T-helper 2 cell treated with Interferon-gamma antibody and Interleukin-4, amounts not matched to agents 5 μg/mL and 100 μg/mL, for 36 hours (primary cell): ENCODE data around the gene CDC25C.

Experiments
- DNase-seq: peaks from one replicate; pipeline ENCODE4 v3.0.0; 2021; ENCODE audit warnings: low spot score
- H3K27ac Mint-ChIP-seq: one replicate; pipeline ENCODE4 v1.8.0; 2021; ENCODE audit warnings: mild to moderate bottlenecking, mixed read lengths
- H3K27me3 Mint-ChIP-seq: one replicate; pipeline ENCODE4 v1.8.0; 2021; ENCODE audit warnings: low read depth, mixed read lengths
- H3K36me3 Mint-ChIP-seq: one replicate; pipeline ENCODE4 v1.8.0; 2021; ENCODE audit warnings: low read depth, mixed read lengths
- H3K4me1 Mint-ChIP-seq: one replicate; pipeline ENCODE4 v1.8.0; 2021; ENCODE audit warnings: low read depth, mixed read lengths
- H3K4me3 Mint-ChIP-seq: one replicate; pipeline ENCODE4 v1.8.0; 2022; ENCODE audit warnings: mild to moderate bottlenecking, moderate library complexity, mixed read lengths
- H3K9me3 Mint-ChIP-seq: one replicate; pipeline ENCODE4 v1.8.0; 2021; ENCODE audit warnings: mixed read lengths

The CDC25C gene

GRCh38 chr5:138243794-138244193 is 87.8 kb downstream of the CDC25C start:
- no peak overlapping the region for H3K27ac Mint-ChIP-seq
- H3K4me1 Mint-ChIP-seq = peaks cover 11% of the 10 kb centered on the region
- H3K9me3 Mint-ChIP-seq = no peaks in the 10 kb centered on the region
- no peak overlapping the region for H3K4me3 Mint-ChIP-seq
- H3K27me3 Mint-ChIP-seq = peaks cover 46% of the 10 kb centered on the region
- DNase-seq = no peak
- H3K36me3 Mint-ChIP-seq = no peaks in the 10 kb centered on the region

GRCh38 chr5:138241688-138242571 is 89.7 kb downstream of the CDC25C start:
- no peak for DNase-seq
- Mint-ChIP-seq H3K9me3 (no peaks in the 10 kb centered on the region), H3K27me3 (peaks cover 46% of the 10 kb centered on the region), H3K4me3 (peak overlapping the region; percentile 48), H3K27ac (no peak overlapping the region), H3K36me3 (no peaks in the 10 kb centered on the region), H3K4me1 (peaks cover 11% of the 10 kb centered on the region)

DNA sequence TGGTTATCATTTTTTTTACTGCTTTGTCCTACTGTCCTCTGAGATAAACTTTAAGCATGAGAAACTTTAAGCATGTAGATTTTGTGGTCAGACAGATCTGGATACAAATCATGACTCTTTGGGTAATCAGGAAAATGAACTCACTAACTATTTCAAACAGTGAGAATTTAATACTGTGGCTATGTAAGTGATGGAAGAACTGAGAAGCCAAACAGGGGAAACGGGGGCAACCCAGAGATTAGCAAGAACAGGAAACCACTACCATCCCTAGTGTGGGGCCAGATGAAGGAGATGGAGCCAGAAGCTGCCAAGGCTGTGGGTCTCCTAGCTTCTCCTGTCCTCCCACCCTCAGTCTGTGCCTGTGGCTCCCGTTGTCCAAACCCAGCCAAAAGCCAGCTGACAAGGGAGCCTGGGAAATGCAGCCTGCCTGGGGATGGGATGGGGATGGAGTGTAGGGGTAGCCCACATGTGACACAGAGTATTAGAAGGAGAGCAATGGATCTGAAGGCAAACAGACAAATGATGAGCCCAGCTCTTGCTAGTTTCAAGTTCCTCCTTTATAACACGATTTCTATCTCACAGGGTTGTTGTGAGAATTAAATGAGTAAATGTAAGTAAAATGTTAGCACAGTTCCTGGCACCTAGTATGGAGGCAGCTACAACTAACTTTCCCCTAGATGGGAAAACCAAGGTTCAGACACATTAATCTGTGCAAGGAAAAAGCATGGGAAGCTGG is 90.8 kb downstream of the CDC25C start:
- DNase-seq = peak; percentile 17
- Mint-ChIP-seq H3K36me3 (no peaks in the 10 kb centered on the region), H3K4me1 (peaks cover 11% of the 10 kb centered on the region), H3K4me3 (peak overlapping the region; percentile 48), H3K9me3 (no peaks in the 10 kb centered on the region), H3K27me3 (peaks cover 46% of the 10 kb centered on the region), H3K27ac (no peak overlapping the region)

GRCh38 chr5:138238034-138238433 is 93.6 kb downstream of the CDC25C start:
- Mint-ChIP-seq H3K9me3 (no peaks in the 10 kb centered on the region), H3K4me1 (peaks cover 11% of the 10 kb centered on the region), H3K36me3 (no peaks in the 10 kb centered on the region), H3K4me3 (no peak overlapping the region), H3K27ac (no peak overlapping the region), H3K27me3 (peaks cover 37% of the 10 kb centered on the region)
- no peak for DNase-seq
